Endometrium (tissue), 2 donors: Measurements from ENCODE around the gene RHEBL1.

Experiments used
- FAIRE-seq: peaks from 2 replicates; lab custom pipeline; 2012; peaks lifted over from hg19 to GRCh38; lab: Jason Lieb, UNC
- donor health status: control.
- donor health status: control.

The RHEBL1 gene

DNA sequence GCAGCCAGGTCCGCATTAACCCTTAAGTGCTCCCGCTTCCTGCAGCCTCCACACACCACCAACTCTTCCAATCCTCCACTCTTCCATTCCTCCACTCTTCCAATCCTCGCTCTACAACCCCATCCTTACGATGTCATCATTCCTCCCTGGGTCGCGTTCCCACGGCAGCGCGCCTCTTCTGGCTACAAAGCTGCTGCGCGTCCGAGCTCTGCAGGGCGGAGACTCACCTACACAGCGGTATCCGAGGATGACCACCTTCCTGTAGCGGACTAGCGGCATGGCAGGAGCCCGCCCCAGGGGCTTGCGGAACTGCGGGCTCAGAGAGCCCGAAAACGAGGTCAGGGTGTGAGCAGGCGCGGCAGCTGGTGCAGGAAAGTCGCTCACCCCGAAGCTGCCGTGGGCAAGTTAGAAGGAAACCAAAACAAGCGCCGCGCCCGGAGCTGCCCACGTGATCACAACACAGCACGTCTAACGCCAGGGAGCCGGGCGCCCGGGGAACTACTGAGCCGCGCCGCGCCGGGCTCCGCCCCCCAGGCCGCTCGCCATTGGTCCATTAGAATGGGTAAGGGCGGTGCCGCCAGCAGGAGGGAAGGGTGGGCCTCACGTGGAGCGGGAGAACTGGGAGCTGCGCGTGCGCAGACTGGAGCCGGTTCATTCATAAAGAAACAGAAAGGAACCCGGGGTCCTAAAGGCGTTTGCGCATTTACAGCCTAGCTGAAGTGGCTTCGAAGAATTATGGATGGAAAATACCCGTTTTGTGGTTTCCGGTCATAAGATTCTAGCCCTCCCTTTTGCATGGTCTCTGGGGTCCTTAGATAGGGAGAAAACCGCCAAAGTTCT, at the start of gene RHEBL1:
Gene RHEBL1 (minus strand): TSS at position 473 of the 840 bp plus-strand sequence. CDS start 194 bp downstream, at position 279.
- peak; percentile 89 for FAIRE-seq

- FAIRE-seq = no peak
Measured at GRCh38 chr12:49111206-49111605, 41.4 kb upstream of the RHEBL1 start.

GRCh38 chr12:49110464-49111155, 40.8 kb upstream of the RHEBL1 start, which contains the start of gene LMBR1L:
TSS of gene LMBR1L (minus strand) at chr12:49110847. CDS start at chr12:49110555, 292 bp downstream.
- peak; percentile 98 for FAIRE-seq

- no peak for FAIRE-seq
Measured at GRCh38 chr12:49109641-49110463, 40.1 kb upstream of the RHEBL1 start.

DNA sequence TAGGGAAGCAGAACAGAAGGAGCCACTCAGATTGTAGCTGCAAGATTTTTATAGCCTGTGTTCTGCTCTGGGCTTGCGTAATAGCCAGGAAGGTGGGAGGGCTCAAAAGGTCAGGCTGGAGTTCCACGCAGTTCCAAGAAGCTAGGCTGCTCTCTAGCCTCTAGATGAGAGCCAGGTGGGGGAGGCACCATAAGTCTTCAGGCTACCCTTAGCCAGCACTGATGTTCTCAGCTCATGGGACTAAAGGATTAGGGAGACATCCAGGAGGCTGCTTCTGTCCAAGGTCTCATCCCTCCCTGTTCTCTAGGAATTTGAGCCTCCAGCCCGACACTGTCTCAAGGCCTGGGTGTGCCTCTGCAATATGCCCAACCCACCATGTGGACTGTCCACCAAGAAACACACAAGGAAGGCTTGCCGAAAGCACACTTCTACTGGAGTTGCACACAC, 39.2 kb upstream of the RHEBL1 start:
- FAIRE-seq = no peak

DNA sequence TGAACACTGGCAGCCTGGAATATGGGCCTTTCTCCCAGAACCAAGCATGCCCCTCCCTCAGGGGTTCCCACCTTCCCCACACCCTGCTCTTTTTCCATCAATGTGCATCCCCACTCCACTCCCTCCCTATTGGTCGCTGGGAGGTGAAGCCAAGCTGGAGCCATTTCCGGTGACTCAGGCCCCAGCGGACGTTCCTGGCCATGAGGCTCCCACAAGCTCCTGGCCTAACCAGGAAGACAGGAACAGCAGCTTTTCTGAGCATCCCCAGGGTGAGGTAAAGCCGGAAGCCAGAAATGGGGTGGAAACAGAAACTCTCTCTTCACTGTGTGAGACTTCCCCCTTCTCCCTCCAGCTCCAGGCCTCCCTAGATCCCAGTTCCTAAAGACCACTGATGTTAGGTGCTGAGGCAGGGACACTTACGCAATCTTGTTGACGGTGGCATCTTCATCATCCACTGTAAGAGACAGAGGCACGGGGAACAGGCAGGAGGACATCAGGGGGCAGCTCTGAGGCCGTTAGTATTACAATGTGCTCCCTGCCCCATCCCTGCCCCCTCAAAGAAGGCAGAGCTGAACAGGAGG, 35.8 kb upstream of the RHEBL1 start:
- no peak for FAIRE-seq

GRCh38 chr12:49104822-49105221, 35.0 kb upstream of the RHEBL1 start:
- FAIRE-seq = no peak

DNA sequence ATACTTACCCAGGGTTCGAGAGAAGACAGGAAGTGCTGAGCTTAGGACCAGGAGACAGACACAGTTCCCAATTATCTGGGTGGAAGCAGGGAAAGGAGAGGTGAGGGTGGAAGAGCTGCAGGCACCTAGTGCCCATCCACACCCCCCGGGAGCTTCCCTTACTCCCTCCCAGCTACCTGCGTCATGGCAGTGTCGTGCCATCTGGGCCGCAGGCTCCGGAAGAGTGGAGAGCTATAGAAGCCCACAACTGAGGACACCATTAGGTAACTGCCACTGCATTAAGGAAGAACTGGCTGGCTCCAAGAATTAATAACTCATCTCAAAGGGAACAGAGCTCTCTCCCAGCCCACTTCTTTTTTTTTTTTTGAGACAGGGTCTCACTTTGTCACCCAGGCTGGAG, 30.6 kb upstream of the RHEBL1 start:
- FAIRE-seq = no peak

GRCh38 chr12:49098703-49099102, 28.9 kb upstream of the RHEBL1 start:
- FAIRE-seq = no peak

DNA sequence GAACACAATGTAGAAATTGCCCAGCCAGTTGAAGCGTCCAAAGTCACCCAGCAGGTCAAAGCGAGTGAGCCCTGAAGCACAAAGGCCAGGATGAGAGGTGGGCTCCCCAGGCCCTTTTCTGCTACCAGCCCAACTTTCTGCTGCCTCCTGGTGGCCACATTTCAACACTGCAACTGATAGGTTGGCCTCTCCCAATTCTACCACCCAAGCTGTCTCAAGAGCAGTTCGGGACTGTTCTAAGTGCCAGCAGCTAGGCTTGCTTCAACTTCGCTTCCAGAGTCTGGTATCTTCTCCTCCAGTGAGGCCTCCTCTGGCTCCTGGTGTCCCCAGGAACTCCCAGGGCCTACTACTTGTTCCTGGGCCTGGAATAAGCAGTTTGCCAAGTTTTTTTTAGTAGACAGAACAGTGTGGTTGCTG, 28.3 kb upstream of the RHEBL1 start:
- FAIRE-seq = no peak

DNA sequence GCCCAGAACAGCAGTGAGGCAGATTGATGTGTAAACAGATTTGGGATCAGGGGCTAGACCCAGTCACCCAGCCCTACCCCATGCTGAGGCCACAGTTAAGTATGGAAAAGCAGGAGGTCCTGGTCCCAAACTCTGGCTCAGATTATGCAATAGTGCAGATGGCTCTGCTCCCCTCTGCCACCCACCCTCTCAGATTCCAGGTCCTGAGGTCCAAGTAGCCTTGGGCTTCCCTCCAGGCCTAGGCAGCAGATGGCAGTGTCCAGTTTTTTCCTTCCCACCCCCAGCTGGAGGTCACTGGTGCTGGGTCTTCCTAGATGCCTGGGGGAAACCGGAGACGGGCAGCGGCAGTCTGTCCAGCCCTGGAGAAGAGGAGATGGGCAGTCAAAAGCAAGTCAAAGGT, 27.6 kb upstream of the RHEBL1 start:
- no peak for FAIRE-seq

DNA sequence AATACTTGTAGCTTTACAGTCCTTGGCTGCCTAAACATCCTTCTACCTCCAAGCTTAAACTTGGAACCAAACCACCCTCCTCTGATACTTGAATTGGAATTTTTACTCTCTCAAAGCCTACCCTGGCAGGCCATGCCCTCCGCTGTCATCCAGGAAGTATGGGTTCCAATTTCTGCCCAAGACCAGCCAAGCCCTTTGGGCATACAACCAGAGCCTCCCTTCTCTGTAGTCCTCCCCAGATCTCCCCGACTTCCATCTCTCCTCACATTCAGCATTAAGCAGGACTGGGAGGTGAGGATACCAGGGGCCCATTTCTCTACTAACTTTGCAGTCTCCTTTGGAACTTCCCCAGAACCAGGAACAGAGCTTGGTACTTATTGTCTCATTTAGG, 25.2 kb upstream of the RHEBL1 start:
- FAIRE-seq = no peak

DNA sequence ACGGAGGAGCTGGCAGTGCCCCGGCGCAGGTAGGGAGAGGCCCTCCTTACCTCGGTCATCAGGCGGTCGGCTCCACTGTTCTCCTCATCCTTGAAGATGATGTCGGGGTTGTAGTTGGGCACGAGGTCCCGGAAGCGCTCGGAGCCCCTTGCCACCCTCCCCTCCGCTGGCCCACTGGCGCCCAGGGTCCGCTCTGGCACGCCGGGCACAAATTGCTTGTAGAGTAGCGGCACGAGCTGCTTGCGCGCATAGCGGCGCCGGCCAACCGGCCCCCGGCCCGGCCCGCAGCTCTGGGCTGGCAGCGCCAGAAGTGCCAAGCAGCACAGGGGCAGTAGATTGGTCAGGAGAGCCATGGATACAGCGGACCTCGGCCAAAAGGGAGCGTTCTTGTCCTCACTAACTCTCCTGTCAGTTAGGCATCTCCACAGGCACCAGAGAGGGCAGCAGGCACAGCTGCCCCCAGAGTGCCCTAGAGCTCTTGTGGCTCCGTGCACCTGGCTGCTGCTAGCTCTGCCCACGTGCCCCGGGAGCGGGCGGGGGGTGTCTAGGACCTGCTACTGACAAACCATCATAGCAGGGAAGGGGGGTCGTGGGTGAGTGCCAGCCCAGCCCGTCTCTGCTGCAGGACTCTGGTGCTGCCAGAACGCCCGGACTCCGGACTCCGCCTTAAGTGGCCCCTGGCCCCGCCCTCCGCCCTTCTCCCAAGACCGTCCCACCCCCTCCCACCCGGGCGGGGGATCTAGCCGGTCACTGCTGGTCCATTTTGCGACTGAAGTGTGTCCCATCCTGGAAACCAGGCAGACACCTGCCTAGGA, 24.6 kb upstream of the RHEBL1 start, which contains the start of gene DHH:
Gene DHH (minus strand): TSS at position 642 of the 815 bp plus-strand sequence. CDS start 289 bp downstream, at position 353.
- no peak for FAIRE-seq

GRCh38 chr12:49093792-49094159, 24.0 kb upstream of the RHEBL1 start:
- no peak for FAIRE-seq

GRCh38 chr12:49092816-49093406, 23.1 kb upstream of the RHEBL1 start:
- no peak for FAIRE-seq

DNA sequence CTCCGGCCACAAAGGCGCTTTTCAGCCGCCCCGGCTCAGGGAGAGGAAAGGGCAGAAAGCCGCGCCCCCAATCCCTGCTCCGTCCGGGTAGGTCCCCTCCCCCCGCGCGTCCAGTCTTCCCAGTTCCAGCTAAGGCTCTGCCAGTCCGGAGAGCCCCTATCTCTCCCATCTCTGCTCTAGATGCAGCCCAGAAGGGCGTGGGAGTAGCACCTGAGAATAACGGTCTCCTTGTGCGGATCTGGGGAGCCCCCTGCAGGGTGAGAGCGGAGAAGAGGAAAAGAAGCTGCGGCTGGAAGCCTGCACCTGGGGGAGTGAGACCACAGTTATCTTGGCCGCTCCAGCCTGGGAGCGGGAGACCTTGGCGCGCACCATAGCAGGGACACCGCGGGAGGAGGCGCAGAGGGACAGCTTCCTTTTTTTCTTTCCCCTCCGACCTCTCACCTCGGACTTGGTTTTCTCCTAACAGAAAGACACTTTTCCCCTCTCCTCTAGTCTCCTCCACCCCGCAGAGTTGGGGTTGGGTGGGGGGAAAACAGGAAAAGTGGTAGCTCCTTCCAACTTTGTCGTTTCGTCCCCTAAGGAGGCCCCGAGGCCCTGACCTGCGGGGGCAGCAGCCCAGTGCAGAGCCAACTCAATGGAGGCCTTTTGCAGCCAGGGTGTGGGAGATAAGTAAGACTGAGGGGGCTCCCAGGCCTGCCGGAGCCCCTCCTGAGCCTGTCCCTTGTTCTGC, 22.5 kb upstream of the RHEBL1 start:
- FAIRE-seq = no peak

GRCh38 chr12:49091836-49092085, 22.0 kb upstream of the RHEBL1 start:
- FAIRE-seq = no peak

DNA sequence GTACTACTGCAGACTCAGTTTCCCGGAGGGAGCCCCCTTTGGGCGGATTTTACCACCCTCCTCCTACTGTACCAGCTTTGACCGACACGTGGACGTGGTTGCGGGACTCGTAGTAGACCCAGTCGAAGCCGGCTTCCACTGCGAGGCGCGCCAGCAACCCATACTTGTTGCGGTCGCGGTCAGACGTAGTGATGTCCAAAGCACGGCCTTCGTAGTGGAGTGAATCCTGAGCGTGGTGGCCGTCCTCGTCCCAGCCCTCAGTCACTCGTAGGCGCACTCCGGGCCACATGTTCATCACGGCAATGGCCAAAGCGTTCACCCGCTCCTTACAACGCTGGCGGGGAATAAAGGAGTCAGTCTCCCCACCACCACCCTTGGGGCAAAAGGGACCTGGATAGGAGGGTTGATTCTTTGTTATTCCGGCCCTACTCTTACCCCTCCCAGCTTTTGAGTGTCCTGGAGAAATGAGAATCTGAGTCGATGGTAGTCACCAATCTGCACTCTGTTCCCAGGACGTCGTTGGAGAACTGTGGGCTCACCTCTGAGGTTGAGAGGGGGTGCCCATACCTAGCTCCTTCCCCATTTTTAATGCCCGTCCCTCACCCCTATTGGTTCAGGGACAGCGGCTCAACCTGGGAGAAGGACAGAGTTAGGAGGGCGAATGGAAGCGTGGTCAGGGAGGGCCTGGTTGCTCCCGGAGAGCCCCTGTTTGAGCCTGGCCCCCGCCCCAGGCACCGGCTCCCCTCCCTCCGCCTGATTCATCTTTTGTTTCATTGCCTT, 21.5 kb upstream of the RHEBL1 start:
- FAIRE-seq = no peak
